SK-N-MC (cell line): Measurements from ENCODE around the gene PACRG.

ENCODE experiments used
- EZH2 ChIP-seq: fragments of 200-600 bp; sonication (generic); IDR thresholded peaks from one replicate; pipeline ENCODE4 v1.6.1; 2017; ENCODE audit warnings: antibody characterized with exemption
- POLR2AphosphoS5 ChIP-seq: IDR thresholded peaks from 2 replicates; pipeline ENCODE4 v1.6.1; 2012; ENCODE audit warnings: mild to moderate bottlenecking, low read depth, low read length, borderline replicate concordance

GRCh38 chr6:163301726-163302635, 574.2 kb downstream of the PACRG start:
- TF ChIP-seq POLR2AphosphoS5 (no peak), EZH2 (no peak)
